NCI-H345 (cell line): ENCODE data around the gene TUBB3.
A peak's percentile ranks its signal among the peaks of the same experiment; 100 is the strongest.
"Not testable (repeated sequence)": the region's sequence is repeated elsewhere in the genome, so short reads cannot be mapped to it uniquely, and the experiment has no call there.

Source experiments
- DNase-seq: peaks from one replicate; lab custom pipeline; 2025; lab: John Stamatoyannopoulos, UW

Gene TUBB3

DNA sequence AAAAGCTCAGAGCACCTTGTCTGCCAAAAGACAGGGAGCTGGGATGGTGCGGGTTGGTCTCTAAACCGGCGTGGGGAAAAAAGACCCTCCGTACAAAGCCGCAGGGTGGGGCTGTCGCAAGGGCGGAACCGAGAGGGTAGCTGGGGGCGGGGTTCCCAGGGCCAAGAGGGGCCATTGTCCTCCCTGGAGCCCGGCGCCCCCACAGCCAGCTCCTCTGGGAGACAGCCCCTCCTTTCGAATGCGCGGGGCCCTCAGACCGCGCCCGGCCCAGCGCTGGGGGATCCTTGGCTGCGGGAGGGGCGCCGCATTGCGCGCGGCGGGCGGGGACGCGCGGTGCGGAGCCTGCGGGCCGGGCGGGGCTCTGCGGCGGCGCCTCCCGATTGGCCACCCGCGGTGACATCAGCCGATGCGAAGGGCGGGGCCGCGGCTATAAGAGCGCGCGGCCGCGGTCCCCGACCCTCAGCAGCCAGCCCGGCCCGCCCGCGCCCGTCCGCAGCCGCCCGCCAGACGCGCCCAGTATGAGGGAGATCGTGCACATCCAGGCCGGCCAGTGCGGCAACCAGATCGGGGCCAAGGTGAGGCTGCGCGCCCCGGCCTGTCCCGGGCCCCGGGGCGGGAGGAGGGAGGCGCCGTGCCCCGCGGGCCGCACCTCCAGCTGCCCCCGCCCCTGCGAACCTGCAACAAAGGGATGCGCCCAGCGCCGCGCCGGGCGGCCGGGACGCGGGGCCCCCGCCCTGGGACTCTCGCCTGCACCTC, at the start of gene TUBB3:
Gene TUBB3 (plus strand): TSS at position 459 of the 756 bp plus-strand sequence. CDS start 60 bp downstream, at position 519.
- DNase-seq, result peak; percentile 87

DNA sequence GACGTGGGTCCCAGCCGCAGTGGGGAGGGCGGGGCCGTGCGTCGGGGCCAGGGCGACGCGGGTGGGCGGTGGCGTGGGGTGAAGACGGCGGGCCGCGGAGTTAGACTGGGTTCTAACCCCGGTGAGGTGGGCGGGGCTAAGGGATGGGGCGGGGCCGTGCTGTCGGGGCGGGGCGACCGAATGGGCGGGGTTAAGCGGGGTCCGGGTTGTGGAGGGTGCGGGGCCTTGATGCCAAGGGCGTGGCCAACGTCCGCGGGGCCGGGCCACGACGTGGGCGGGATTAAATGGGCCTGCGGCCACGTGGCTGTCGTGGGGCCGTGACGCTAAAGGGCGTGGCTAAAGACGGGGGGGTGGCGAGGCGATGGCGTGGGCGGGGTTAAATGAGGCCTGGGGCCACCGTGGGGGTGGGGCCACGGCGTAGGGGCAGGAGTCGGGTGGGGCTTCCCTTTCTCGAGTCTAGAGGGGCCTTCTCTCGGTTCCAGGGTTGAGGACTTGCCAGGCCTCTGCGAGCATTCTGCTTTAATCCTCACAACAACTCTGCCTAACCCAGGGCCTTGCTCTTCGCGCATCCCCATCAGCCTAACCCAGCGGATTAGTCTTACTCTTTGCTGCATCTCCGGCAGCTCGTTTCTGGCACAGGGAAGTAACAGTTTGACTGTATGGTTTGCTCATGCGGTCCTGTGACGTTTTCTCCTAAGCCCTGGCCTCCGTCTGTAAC, 49.0 kb upstream of the TUBB3 start:
- DNase-seq, result peak; percentile 87

DNA sequence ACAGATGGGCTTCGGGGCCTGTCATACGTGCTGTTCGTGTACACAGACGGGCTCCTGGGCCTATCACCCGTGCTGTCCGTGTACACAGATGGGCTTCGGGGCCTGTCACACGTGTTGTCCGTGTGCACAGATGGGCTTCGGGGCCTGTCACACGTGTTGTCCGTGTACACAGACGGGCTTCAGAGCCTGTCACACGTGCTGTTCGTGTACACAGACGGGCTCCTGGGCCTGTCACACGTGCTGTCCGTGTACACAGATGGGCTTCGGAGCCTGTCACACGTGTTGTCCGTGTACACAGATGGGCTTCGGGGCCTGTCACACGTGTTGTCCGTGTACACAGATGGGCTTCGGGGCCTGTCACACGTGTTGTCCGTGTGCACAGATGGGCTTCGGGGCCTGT, 44.0 kb upstream of the TUBB3 start:
- not testable (repeated sequence) for DNase-seq

DNA sequence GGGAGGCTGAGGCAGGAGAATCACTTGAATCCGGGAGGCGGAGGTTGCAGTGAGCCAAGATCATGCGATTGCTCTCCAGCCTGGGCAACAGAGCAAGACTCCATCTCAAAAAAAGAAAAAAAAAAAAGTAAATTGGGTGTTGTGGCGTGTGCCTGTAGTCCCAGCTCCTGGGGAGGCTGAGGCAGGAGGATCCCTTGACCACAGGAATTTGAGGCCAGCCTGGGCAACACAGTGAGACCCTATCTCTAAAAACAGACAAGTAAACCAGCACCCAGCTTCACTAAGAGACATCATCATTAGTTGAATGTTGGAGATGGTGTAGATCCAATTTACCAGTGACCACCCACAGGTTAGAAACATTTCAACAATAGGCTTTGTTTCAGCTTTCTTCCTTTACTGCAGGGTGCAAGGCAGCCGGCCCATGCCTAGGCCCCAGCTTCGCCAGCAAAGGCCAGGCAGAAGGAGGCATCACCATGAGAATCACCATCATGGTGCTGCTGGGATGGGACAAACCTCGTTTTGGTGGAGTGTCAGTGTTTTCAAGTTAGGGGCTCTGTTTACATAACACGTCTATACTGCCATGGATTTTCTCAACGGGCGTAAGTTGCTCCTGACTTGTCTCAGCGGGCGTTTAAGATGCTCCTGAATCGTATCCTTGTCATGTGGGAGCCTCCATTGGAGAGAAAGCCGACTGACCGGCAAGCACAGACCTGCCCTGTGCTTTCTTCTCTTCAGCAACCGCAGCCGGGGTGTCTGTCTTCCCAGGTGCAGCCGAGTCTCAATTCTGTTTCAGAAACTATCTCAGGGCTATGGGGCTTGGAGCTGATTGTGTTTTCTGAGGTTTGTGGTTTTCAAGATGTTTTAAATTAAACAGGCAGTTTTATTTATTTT, 42.4 kb upstream of the TUBB3 start:
- no peak for DNase-seq

DNA sequence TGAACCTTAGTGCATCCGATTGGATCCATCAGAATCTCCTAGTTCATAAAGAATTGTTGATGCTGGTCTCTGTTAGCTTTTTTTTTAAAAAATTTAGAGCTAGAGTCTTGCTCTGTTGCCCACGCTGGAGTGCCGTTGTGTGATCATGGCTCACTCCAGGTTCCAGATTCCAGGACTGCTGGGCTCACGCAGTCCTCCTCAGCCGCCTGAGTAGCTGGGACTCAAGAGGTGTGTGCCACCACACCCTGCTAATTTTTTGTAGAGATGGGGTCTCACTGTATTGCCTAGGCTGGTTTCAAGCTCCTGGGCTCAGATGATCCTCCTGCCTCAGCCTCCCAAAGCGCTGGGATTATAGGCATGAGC, 41.8 kb upstream of the TUBB3 start:
- DNase-seq, result no peak

DNA sequence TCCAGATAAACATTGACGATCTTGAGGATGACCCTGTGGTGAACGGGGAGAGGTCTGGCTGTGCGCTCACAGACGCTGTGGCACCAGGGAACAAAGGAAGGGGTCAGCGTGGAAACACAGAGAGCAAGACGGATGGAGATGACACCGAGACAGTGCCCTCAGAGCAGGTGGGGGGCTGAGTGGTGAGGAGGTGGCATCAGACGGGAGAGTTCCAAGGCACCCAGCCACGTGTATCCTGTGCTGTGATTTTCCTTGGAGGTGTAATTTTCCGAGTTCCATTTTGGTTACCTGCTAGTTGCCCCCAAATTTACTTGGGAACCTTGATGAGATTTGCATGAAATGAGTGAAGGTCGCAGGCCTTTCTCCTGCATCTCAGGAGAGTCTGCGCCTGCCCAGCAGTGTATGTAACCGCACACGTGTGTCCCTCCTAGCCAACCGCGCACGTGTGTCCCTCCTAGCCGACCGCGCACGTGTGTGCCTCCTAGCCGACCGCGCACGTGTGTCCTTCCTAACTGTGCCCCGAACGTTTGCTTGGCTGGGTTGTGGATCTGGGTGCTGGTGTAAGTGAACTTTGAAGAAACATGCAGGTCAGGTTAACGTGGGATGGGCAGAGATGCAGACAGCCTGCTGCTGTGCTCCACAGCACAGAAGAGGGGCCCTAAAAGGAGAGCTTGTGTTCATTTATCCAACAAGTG, 39.6 kb upstream of the TUBB3 start:
- DNase-seq, result no peak

DNA sequence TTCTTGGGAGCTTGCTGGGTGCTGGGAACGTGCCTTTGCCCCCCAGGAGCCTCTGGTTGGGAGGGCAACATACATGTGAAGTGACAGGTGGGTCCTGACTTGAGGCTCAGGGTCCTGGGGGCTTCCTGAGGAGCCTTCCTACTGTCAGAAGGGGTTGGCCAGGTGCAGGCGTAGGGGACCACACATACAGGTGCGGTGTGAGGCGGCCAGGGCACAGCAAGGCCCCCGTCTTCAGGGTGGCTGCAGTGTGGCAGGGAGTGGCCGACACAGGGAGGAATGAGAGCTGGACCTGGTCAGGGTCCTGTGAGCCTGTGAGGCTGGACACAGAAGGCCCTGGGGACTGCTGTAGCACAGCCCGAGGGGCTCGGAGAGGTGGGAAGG, 39.1 kb upstream of the TUBB3 start:
- no peak for DNase-seq

DNA sequence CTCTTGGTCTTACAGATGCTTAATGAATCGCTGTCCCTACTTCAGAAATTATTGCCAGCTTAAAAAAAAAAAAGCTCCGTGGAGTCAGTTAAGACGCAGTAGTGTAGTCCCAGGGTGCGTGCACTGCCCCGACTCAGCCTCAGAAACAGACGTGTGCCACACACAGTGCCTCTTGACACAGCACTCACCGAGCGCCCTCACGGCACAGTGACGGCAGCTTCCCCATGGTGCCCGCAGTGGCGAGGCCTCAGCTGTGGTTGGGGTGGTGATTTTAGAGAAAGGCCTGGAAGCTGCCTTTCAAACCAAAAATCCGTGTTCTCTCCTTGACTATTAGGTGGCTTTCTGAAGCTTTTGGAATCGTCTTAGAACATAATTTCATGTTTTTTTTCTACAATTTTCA, 35.9 kb upstream of the TUBB3 start:
- no peak for DNase-seq

DNA sequence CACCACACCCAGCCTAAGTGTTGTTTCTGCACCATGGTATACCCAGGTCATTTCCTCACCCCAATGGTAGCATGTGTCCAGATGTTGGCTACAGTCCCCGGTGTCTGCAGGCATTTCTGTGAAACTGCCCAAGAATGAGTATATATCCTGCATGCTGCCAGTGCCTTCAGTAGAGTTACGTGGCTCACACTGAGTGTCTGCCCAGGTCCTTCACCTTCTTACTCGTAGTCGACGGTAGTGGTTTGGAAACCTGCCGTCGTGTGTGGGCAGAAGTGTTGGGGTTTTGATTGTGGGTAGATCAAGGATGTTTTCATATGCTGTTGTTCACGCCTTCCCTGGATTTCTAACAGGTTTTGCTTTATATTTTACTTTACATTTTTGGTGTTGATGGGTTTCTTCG, 32.9 kb upstream of the TUBB3 start:
- no peak for DNase-seq

DNA sequence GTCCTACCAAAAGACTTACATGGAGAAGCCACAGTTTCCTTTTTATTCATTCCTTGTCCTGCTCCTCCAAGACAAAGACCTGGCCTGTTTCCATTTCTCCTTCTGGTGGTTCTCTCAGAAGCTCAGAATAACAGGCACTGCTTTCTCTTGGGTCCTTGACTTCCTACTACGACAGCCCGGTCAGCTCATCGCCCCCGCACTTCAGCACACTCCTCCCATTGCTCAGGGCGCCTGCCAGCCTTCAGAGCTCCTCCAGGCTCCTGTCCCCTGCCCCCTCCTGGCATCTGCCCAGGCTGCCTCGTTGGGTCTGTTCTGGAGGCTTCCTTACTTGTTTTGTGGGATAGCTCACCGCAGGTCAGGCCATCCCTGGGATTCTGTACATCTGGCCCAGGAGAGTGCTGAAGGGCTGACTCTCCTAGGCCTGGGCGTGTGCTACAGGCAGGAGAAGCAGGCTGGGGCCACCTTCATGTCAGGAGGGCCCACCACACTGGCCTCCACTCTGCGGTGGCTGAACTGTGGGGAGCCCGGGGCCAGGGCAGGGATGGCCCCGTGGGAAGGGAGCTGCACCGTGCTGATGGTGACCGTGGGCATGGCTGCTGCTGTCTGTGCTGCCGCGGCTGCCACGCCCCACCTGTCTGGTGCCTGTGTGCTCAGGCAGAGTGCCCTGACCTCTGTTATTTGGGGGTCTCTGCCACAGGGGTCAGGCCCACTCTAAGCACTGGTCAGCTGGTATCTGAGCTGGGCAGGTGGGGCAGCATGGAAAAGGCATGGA, 32.1 kb upstream of the TUBB3 start:
- no peak for DNase-seq

DNA sequence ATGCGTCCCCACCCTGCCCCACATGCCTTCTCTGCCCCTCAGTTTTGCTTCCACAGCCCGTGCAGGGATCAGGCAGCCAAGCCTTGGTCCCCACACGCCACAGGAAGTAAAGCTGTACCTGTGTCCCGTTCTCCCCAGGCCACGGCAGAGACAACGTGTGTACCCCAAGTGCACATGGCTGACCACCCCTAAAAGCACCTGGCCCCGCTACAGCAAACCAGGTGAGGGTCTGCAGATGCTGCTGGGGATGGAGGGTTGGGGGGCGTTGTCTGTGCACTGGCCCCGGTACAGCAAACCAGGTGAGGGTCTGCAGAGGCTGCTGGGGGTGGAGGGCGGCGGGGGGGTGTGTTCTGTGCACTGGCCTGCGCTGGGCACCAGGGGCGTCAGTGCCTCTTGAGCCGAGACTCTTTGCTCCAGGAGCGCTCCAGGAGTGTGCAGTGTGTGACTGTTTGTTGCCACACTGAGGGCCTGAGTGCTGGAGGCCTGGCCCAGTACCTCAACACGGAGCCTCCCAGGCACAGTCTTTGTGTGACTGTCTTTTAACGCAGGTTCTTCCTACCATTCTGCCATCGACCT, 31.0 kb upstream of the TUBB3 start:
- no peak for DNase-seq

DNA sequence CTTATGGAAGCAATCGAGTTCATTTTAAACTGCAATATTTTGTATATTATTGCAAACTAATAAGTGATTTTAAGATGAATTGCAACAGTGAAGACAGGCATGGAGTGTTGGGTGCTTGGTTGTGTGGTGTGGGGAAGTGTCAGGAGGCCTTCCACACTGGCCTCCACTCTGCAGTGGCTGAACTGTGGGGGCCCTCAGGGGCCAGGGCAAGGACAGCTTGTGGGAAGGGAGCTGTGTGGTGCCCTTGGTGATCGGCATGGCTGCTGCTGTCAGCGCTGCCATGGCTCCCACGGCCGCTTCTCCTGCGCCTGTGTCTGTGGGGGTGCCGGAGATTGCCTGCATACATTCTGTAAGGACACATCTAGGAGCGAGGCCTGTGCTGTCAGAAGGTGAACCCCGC, 30.5 kb upstream of the TUBB3 start:
- DNase-seq, result no peak

DNA sequence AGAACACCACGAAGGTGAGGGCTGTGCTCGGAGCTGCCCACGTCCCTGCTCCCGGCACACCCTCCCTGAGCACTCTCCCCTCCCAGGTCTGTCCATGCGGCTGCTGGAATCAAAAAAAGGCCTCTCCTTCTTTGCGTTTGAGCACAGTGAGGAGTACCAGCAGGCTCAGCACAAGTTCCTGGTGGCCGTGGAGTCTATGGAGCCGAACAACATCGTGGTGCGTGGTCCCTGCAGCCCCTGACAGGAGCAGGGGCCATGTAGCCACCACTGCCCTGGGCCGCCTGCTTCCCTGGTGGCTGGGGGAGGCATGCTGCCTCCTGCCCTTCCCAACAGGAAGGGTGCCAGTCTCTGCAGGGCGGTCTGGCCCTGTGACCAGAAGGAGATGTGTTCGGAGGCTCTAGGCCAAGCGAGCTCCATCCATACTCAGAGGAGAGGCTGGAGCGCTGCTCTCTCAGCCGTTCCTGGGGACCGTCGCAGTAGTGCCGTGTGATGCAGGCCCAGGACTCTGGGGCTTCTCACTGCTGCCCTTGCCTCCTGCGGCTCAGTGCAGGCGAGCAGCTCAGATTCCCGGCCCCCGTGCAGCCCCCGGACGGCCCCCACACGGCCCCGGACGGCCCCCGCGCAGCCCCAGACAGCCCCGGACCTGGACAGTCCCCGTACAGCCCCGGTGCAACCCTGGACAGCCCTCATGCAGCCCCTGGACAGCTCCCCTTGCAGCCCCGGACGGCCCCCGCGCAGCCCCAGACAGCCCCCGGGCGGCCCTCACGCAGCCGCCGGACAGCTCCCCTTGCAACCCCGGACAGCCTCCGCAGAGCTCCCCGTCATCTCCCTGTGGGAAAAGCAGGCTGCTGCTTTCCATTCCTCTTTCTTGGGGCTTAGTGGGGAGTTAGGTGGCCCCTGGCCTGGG, 29.2 kb upstream of the TUBB3 start:
- DNase-seq, result no peak

DNA sequence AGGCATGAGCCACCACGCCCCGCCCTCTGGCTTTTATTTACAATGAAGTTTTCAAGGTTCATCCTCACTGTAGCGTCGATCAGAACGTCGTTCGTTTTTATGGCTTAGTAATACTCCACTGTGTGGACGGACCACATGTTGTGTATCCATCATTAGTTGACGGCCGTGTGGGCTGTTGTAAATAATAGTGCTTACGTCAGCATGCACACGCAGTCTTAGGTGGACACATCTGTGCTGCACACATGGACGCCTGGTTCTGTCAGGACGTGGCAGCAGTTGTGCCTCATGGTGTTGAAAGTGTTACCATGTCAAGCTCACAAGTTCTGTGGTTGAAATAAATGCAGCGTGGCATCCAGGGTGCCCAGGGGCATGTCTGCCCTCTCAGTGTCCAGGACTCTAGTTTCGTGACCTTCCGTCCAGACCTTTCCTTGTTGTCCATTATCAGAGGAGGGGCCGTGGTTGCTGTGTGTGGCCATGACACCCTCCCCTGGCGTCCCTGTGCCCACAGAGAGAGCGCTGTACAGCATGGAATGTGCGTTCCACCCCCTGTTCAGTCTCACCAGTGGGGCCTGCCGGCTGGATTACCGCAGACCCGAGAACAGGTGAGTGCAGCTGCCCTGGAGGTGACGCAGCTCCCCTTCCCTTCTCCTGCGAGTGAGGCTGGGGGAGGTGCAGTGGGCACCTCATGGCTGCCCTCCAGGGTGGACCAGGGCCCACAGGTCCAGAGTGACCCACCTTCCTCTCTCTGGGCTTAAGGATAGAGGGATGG, 27.5 kb upstream of the TUBB3 start:
- no peak for DNase-seq

DNA sequence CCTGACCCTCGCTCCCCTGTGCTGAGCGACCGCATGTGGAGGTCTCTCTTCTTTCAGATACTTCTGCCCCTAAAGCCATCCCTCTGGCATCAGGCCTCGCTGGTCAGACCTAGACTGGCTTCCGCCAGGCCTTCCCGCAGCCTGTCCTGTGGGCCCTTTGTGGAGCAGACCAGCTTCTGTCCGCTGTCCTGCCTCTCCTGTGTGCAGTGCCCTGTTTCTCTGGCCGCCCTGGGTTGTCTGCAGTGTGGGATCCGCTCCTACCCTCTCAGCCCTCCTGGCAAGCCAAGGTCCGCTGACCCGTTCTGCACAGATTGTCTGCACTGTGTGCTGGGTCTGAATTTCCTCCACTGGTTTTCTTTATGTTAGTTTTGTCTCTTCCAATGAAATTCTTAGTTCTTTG, 25.9 kb upstream of the TUBB3 start:
- DNase-seq, result no peak

DNA sequence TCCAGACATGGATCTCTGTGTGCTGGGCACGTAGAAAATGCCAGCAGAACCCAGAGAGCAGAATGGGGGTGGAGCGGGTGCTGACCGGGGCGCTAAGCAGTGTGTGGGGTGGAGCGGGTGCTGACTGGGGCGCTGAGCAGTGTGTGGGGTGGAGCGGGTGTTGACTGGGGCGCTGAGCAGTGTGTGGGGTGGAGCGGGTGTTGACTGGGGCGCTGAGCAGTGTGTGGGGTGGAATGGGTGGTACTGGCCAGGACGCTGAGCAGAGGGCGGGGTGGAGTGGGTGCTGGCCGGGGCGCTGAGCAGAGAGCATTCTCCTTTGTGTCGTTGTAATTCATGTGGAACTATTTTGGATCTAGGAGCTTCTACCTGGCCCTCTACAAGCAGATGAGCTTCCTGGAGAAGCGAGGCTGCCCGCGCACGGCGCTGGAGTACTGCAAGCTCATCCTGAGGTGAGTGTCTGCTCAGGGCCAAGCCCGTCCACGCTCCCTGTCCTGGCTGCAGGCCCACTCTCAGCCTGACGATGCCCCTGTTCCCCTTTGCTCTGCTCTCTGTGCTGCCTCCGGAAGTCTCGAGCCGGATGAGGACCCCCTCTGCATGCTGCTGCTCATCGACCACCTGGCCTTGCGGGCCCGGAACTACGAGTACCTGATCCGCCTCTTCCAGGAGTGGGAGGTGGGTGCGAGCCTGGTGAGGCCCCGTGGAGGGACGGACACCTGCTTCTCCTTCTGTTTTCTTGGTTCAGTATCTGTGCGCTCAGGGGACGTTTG, 24.8 kb upstream of the TUBB3 start:
- no peak for DNase-seq

DNA sequence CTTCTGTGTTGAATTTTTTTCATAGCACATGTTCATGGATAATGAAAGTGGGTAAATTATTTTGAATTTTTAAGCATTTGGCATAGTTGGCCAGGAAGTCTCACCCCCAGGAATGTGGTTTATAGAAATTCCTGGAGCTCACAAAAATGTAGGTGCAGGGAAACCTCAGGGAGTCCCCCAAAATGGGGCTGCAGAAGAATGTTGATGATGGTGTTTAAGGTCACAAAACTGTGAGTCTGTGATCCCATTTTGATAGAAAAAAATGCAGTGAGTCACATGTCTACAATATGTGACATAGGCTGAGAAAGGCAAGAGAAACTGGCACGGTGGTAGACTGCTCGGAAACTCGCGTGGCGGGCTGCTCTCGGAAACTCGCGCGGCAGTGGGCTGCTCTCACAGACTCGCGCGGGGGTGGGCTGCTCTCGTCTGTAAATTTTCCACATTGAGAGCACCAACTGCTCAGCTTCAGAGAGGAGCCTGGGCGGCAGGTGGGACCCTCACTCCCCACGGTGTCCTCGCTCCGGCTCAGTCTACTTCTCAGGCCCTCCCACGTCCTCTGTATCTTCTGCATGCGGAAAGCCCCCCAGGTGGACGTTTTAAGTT, 23.2 kb upstream of the TUBB3 start:
- DNase-seq, result no peak

DNA sequence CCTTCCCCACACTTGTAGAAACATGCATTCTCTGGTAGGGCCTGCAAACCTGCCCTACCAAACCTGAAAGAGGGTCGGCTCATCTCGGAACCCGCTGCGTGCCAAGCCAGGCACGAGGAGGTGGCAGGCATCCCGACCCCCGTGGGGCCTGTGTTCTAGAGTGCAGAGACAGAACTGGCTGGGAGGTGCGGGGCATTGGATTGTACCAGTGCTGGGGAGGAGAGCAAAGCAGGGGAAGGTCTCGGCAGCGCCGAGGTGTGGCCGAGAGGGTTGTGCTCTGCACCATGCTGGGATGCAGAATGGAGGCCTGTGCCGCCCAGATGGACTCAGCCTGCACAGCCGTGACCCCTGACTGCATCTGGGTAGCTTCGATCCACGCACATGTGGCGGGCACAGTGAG, 22.3 kb upstream of the TUBB3 start:
- DNase-seq, result no peak
